HepG2 (cell line): ENCODE data around the gene TP53TG5. TPM values are rescaled to one million over a fixed set of nuclear protein-coding genes. Genes with fewer than 3 reads are reported as not detected.

Experiments used
- AHDC1 ChIP-seq: sonication (generic); formaldehyde crosslinking; IDR thresholded peaks from 2 replicates; pipeline ENCODE4 v1.5.1; 2020; ENCODE audit warnings: mild to moderate bottlenecking, missing genetic modification reagents, borderline replicate concordance
- ATF7 ChIP-seq, 2 experiments: fragments of 450-650 bp in 1 of 2; sonication (generic) in 1 of 2; formaldehyde crosslinking in 1 of 2; IDR thresholded peaks; 2 replicates each; pipeline versions ENCODE4 v1.4.0 to v1.6.1; 2016 to 2020; ENCODE audit warnings: antibody characterized with exemption in 1 of 2, mild to moderate bottlenecking in 1 of 2, missing genetic modification reagents in 1 of 2
- DDIT3 ChIP-seq: sonication (generic); formaldehyde crosslinking; IDR thresholded peaks from 2 replicates; pipeline ENCODE4 v1.4.0; 2020; ENCODE audit warnings: mild to moderate bottlenecking, missing genetic modification reagents
- MXI1 ChIP-seq: IDR thresholded peaks from 3 replicates; pipeline ENCODE4 v1.6.1; 2012; ENCODE audit warnings: low read depth, low read length, inconsistent platforms, borderline replicate concordance
- NFATC3 ChIP-seq: sonication (generic); formaldehyde crosslinking; IDR thresholded peaks from 2 replicates; pipeline ENCODE4 v1.5.1; 2020; ENCODE audit warnings: mild to moderate bottlenecking, missing genetic modification reagents
- REL ChIP-seq: sonication (generic); formaldehyde crosslinking; conservative IDR thresholded peaks from 2 replicates; pipeline ENCODE4 v1.8.0; 2022; ENCODE audit warnings: mild to moderate bottlenecking, missing genetic modification reagents, moderate library complexity
- SNAPC4 ChIP-seq: sonication (generic); formaldehyde crosslinking; IDR thresholded peaks from 2 replicates; pipeline ENCODE4 v1.4.0; 2020; ENCODE audit warnings: mild to moderate bottlenecking, missing genetic modification reagents
- TEAD3 ChIP-seq: optimal IDR thresholded peaks from 2 replicates; pipeline ENCODE3; 2016; ENCODE audit warnings: borderline replicate concordance
- THAP9 ChIP-seq: sonication (generic); formaldehyde crosslinking; IDR thresholded peaks from 2 replicates; pipeline ENCODE4; 2020; ENCODE audit warnings: missing genetic modification reagents, mild to moderate bottlenecking, borderline replicate concordance
- ZBTB20 ChIP-seq: sonication (generic); formaldehyde crosslinking; IDR thresholded peaks from 2 replicates; pipeline ENCODE4 v1.8.1; 2023; ENCODE audit warnings: missing genetic modification reagents, low read depth, mild to moderate bottlenecking, borderline replicate concordance
- ZFP82 ChIP-seq: sonication (generic); formaldehyde crosslinking; IDR thresholded peaks from 2 replicates; pipeline ENCODE4 v1.5.1; 2020; ENCODE audit warnings: mild to moderate bottlenecking, missing genetic modification reagents, borderline replicate concordance
- ZFX ChIP-seq: sonication (generic); formaldehyde crosslinking; IDR thresholded peaks from 2 replicates; pipeline ENCODE4 v1.4.0; 2020; ENCODE audit warnings: mild to moderate bottlenecking, low read depth, missing genetic modification reagents, moderate library complexity
- polyA plus RNA-seq, 8 experiments: library from polyadenylated mRNA; depleted of rRNA in 3 of 8; stranded (reverse) in 7 of 8; unstranded in 1 of 8; fragments of >200 nt; fragmentation: Illumina TruSeq in 4 of 8; extraction: Trizol in 4 of 8; gene quantifications; 2 replicates each; pipeline versions ENCODE4 v1.2.1 to v1.2.3, GENCODE V29; 2011 to 2016; ENCODE audit warnings: low read depth in 4 of 8, missing spikeins in 1 of 8, mixed read lengths in 1 of 8; ENCODE audit not compliant: insufficient read depth in 1 of 8
- total RNA-seq, 5 experiments: library from RNA; depleted of rRNA; stranded (reverse); fragments of >200 nt; fragmentation: Illumina TruSeq; extraction: Trizol; gene quantifications; 2 replicates each; pipeline ENCODE4 v1.2.3, GENCODE V29; 2016; ENCODE audit warnings: low read depth in 1 of 5

Gene TP53TG5
- total and polyA plus RNA-seq, 2 of the 13 experiments (the other 11 are each of a cell fraction or from before 2014, with no cell fraction given) = 0.11 TPM; not detected in 1

- TF ChIP-seq DDIT3 (CRISPR knock-in tag) (no peak), ZBTB20 (CRISPR knock-in tag) (no peak; the same call in 1 of the 2 replicates), TEAD3 (peak; percentile 56), AHDC1 (no peak; the same call in 1 of the 2 replicates), MXI1 (peak; percentile 36; the same call in 1 of the 3 replicates), SNAPC4 (CRISPR knock-in tag) (no peak), ZFP82 (CRISPR knock-in tag) (no peak; the same call in 1 of the 2 replicates), ATF7 (IDR thresholded peaks at IDR 0.05) (no peak), ATF7 (CRISPR knock-in tag; IDR thresholded peaks at IDR 0.05) (no peak), THAP9 (no peak; the same call in 1 of the 2 replicates), REL (no peak), NFATC3 (CRISPR knock-in tag) (no peak), ZFX (CRISPR knock-in tag) (peak; percentile 31; the same call in 1 of the 2 replicates)
Measured at GRCh38 chr20:45338121-45339030, 39.7 kb downstream of the TP53TG5 start (continued).
